ENCODE results near the gene OR2B2.
"Not testable (repeated sequence)": the region's sequence is repeated elsewhere in the genome, so short reads cannot be mapped to it uniquely, and the experiment has no call there.

OR2B2 gene

GRCh38 chr6:27911956-27912446, at the start of gene OR2B2:
Gene OR2B2 (minus strand): TSS chr6:27912396. CDS start chr6:27912319, 77 bp downstream.
- no peak for DNase-seq

- DNase-seq: no peak
Measured at GRCh38 chr6:27957516-27957915, 45.3 kb upstream of the OR2B2 start.

DNA sequence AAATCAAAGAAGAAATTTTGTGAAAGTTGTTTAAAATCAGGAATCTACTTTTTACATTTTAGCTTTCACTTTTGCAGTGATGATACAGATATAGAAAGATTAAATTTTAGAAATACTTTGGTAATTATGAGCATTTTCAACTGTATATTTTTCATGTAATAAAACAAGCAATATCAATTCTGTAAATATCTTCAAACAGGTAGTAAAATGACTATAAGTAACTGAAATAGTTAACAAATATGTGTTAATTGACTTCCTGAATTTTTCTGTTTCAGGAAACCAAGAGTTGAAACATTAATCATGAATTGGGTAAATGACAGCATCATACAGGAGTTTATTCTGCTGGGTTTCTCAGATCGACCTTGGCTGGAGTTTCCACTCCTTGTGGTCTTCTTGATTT, 44.7 kb upstream of the OR2B2 start, which contains the start of gene OR2B6:
Gene OR2B6, plus strand, starts transcription at position 301 of the 400 bp plus-strand sequence. Its CDS starts 0 bp downstream, at position 301.
- no peak for DNase-seq

GRCh38 chr6:27951040-27951439, 38.8 kb upstream of the OR2B2 start:
- DNase-seq: no peak

DNA sequence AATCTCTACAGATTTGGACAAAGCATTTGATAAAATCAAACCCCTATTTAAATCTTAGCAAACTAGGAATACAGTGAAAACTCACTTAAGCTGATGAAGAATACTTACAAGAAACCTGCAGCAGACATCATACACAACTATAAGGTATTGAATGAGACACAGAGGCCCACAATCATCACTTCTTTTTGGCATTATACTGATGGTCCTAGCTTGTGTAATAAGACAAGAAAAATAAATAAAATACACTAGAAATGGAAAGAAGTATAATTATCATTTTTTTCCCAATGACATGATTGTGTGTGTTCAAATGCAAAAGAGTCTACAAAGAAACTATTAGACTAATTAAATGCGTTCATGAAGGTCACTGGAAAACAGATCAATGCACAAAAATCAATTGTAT, 36.0 kb upstream of the OR2B2 start:
- DNase-seq: no peak

DNA sequence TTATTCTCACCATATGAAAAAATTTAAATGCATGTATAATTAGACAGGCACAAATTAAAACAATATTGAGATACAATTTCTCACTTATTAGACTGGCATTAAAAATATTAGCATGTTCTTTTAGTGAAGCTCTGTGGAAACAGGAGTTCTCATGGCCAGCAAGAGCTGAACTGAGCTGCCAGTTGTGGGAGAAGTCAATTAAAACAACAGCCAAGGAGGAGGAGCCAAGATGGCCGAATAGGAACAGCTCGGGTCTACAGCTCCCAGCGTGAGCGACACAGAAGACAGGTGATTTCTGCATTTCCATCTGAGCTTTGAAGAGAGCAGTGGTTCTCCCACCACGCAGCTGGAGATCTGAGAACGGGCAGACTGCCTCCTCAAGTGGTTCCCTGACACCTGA, 30.9 kb upstream of the OR2B2 start:
- not testable (repeated sequence) for DNase-seq

DNA sequence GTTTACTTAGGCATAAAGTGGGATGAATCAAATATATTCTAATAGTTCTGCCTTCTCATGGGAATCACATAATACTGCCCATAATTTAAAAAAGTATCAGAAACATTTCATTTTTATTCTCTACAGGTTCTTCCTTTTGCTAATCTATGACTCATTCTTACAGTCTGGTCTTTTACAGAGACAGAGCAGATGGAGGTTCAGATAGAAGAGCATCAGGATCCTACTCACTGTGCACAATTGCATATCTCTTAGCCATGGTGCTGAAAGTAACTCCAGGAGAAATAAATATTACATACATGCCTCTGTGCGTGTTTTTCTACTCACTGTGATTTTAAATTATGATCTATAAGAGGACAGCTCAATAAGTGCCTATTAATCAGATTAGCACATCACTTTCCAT, 28.6 kb upstream of the OR2B2 start:
- no peak for DNase-seq

- DNase-seq: no peak
Measured at GRCh38 chr6:27931209-27931608, 19.0 kb upstream of the OR2B2 start.

DNA sequence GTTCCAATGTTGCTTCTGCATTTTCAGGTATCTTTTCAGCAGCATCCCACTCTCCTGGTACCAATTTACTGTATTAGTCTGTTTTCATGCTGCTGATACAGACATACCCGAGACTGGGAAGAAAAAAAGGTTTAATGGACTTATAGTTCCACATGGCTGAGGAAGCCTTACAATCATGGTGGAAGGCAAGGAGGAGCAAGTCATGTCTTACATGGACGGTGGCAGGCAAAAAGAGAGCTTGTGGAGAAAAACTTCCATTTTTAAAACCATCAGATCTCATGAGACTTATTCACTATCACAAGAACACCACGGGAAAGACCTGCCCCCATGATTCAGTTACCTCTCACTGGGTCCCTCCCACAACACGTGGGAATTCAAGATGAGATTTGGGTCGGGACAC, 17.7 kb upstream of the OR2B2 start:
- not testable (repeated sequence) for DNase-seq

DNA sequence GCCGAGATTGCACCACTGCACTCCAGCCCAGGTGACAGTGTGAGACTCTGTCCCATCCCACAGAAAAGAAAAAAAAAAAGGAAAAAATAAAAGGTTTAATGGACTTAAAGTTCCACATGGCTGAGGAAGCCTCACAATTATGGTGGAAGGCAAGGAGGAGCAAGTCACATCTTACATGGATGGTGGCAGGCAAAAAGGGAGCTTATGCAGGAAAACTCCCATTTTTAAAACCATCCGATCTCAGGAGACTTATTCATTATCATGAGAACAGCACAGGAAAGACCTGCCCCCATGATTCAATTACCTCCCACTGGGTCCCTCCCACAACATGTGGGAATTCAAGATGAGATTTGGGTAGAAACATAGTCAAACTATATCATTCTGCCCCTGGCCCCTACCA, 15.8 kb upstream of the OR2B2 start:
- not testable (repeated sequence) for DNase-seq

DNA sequence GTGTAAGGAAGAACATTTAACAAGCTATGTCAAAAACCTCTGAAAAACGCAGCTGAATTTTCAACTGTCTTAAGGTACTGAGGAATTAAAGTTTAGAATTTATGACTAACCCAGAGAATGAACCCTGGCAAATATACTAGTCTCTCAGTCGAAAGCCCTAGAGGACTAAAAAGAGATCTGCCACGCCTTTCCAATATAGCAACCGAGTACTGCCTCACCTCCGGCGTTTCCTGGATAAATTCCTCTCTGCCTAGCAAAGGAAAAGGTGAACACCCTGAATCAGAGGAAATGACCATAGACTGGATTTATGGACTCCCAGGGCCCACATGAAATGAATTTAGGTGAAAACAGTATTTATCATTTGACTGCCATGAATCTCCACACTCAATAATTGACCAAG, 12.0 kb upstream of the OR2B2 start:
- DNase-seq: no peak

- no peak for DNase-seq
Measured at GRCh38 chr6:27922949-27923348, 10.8 kb upstream of the OR2B2 start.

- no peak for DNase-seq
Measured at GRCh38 chr6:27908017-27908416, 4.2 kb downstream of the OR2B2 start.

- peak; percentile 88 for DNase-seq
Measured at GRCh38 chr6:27902335-27903314, 9.6 kb downstream of the OR2B2 start.

- DNase-seq: no peak
Measured at GRCh38 chr6:27901801-27902200, 10.4 kb downstream of the OR2B2 start.

DNA sequence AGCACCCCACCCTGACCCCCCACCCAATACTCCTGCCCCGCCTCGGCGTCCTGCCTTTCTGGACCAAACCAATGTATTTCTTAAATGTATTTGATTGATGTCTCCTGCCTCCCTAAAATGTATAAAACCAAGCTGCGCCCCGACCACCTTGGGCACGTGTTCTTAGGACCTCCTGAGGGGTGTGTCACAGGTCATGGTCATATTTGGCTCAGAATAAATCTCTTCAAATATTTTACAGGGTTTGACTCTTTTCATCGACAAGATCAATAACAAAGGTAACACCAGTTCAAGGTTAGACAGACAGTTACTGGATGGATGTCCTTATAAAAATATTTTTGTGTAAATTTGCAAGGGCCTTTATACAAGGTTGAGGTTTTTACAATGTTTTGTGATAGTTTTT, 12.0 kb downstream of the OR2B2 start:
- DNase-seq: not testable (repeated sequence)

DNA sequence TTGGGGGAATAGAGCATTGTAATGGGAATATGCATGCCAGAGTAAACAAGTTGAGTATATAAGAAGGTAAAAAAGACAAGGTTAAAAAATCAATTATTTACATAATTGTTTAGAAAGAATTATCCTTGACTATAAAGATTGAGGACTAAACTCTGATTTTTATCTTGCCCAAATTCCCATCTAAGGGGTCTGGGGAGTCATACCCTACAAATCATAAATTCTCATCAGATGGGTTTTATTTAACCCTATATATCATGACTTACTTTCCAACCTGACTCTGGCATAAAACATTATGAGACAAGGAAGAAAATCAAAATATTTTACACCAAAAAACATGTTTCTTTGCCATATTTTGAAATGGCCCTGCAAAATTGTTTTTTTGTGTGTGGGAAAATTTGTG, 12.7 kb downstream of the OR2B2 start:
- DNase-seq: no peak

DNA sequence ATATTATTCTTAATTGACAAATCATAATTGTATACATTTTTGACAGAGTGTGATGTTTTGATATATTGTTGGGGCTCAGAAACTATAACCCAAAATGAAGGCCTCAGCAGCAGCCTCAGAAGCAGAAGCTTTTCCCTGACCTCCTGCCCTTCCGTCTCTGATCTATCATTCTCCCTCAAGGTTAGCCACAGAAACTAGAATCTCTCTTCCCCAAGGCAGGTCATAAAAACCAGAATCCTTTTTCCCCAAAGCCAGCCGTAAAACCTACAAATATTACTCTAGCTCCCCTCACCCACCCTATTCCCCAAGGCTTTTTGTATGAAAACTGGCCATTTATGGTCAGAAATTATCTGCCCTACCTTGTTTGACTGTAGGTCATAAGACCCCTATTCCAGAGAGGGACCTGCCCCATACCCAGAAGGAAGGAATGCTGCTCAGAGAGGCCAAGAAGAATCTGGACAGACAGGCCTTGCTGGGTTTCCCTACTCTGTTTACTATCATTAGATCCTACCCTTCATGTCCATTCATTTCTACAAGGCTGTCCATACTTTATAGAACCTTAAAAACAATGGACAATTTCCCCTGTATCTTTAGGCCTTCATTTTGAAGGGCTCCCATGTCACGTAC, 14.5 kb downstream of the OR2B2 start:
- no peak for DNase-seq

GRCh38 chr6:27896398-27896796, 15.8 kb downstream of the OR2B2 start:
- no peak for DNase-seq

DNA sequence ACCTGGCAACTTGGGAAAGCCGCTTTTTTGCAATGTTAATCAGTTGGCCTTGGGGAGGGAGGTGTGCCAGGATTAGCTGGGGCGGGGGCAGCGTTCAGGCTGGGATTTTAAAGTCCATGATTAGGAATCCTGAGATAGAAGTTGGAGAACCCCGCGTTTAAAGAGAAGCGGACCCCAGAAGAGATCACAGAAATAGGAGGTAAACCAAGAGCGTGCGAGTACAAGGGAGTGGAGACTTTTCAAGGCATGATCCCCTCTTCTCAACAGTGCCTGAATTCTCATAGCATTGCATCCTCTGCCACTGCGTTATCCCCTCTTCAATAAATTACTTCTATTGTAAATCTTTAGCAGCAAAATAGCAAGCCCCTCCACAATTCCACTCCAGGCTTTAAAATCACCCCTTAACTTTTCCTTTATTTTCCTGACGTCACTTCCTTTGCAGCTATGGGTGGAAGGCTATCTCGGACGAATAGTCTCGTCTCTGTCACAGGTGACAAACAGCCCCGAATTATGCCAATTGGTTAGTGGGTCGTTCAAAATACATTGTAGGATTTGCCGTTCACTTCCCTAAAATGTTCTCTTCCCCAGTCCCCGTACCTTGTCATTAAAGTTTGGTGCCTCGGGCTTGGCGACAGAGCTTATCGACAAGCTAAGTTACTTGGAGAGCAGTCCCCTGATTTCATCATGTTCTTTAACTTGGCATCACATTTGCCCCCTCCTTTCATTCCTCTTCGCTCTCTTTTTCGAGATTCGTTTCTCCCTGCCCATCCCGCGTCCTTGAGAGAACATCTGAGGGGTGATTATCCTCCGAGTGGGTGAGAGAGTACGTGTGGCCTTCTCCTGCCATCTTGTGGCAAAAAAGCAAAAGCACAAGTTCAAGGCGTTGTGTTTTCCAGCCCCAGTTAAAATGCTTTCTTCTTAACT, 17.1 kb downstream of the OR2B2 start:
- DNase-seq: peak; percentile 49

DNA sequence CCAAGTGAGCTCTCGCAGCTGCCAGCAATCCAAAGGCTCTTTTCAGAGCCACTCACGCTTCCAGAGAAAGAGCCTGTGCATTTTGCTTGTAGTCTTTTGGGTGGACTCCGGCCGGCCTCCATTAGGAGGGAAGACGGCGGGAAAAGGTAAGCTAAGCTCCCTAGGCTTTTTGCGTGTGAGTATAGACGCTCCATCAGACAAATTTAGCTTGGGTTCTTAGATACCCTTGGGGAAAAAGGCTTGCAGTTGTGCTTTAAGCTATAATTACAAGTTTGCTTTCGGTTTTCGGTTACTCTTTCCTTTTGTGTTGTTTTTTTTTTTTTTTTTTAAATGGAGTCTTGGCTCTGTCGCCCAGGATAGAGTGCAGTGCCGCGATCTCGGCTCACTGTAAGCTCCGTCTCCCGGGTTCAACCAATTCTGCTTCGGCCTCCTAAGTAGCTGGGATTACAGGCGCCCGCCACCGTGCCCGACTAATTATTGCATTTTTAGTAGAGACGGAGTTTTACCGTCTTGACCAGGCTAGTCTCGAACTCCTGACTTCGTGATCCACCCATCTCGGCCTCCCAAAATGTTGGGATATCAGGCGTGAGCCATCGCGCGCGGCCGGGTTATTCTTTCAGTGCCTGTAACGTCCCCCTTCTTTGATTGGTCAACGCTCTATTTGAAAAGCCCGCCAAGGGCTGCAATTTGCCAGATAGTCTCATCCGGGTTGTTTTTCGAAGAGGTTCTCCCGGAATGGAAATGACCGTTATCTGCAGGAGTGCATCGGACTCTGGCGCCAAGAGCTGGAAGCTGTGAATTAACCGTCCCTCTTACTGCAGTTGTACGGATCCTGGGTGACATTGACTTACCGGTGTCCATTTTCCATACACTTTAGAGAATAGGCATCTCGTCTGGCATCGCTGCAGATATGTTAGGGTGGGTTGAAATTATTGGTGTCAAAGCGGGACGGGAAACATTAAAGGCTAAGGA, 18.1 kb downstream of the OR2B2 start:
- peak; percentile 63 for DNase-seq
